ENCODE data around the gene KLF2.

KLF2 gene

DNA sequence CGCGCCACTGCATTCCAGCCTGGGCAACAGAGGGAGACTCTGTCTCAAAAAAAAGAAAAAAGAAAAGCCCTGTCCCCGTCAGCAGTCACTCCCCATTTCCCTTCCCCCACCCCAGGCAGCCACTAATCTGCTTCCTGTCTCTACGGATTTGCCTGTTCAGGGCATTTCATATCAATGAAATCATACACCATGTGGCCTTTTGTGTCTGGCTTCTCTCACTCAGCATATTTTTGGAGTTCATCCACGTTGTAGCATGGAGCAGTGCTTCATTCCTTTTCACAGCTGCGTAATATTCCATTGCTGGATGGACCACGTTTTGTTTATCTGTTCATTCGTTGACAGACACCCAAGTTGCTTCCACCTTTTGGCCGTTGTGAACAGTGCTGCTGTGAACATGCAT lies 36.1 kb upstream of the KLF2 start:
- DNase-seq (ENCODE audit: low read depth), result no peak
- H3K4me3 ChIP-seq (ENCODE audit: low read depth, low read length), result no peak overlapping the region
- TF ChIP-seq, protein P1, sequence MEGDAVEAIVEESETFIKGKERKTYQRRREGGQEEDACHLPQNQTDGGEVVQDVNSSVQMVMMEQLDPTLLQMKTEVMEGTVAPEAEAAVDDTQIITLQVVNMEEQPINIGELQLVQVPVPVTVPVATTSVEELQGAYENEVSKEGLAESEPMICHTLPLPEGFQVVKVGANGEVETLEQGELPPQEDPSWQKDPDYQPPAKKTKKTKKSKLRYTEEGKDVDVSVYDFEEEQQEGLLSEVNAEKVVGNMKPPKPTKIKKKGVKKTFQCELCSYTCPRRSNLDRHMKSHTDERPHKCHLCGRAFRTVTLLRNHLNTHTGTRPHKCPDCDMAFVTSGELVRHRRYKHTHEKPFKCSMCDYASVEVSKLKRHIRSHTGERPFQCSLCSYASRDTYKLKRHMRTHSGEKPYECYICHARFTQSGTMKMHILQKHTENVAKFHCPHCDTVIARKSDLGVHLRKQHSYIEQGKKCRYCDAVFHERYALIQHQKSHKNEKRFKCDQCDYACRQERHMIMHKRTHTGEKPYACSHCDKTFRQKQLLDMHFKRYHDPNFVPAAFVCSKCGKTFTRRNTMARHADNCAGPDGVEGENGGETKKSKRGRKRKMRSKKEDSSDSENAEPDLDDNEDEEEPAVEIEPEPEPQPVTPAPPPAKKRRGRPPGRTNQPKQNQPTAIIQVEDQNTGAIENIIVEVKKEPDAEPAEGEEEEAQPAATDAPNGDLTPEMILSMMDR (IDR thresholded peaks at IDR 0.05; ENCODE audit: control insufficient read depth, extremely low read depth, insufficient read depth), result no peak

DNA sequence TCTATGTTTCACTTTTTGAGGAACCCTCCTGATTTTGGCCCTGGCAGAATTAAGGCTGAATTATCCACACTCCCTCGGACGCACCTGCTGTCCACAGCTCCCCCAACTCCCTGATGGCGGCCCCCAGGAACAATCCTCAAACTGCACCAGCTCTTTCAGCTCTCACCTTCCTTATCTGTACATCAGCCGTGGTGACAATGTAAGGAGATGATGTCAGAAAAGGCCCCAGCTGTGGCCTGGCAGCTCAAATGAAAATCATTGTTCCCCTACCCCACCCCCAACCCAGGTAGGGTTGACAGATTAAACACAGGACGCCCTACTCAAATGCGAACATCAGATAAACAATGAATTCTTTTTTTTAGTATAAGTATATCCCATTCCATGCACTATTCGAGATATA lies 35.0 kb upstream of the KLF2 start:
- DNase-seq (ENCODE audit: low read depth), result no peak
- TF ChIP-seq, protein P1 (IDR thresholded peaks at IDR 0.05; ENCODE audit: control insufficient read depth, extremely low read depth, insufficient read depth), result no peak

DNA sequence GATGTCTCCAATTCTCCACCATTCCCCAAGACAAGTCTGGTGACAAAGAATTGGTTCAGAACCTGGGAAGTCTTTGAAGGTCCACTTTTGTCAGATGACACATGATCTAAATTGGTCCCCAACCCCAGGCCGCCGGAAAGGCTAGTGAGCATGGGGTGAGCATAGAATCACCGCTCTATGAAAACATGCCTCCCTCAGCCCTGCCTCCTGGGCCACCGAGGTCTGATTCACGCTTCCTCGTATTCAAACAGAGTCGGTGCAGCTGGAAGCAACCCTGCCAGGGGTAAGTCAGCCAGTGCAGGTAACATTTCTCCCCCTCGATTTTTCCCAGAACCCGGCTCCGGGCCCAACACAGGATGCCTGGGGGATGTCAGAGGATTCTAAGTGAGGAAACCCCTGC lies 33.9 kb upstream of the KLF2 start:
- no peak for DNase-seq (ENCODE audit: low read depth)
- no peak overlapping the region for H3K4me3 ChIP-seq (ENCODE audit: low read depth, low read length)
- TF ChIP-seq, protein P1 (IDR thresholded peaks at IDR 0.05; ENCODE audit: control insufficient read depth, extremely low read depth, insufficient read depth), result no peak

More for the DNA sequence above, 35.0 kb upstream of the KLF2 start:
- H3K4me3 ChIP-seq (ENCODE audit: low read depth, low read length), result no peak overlapping the region

DNA sequence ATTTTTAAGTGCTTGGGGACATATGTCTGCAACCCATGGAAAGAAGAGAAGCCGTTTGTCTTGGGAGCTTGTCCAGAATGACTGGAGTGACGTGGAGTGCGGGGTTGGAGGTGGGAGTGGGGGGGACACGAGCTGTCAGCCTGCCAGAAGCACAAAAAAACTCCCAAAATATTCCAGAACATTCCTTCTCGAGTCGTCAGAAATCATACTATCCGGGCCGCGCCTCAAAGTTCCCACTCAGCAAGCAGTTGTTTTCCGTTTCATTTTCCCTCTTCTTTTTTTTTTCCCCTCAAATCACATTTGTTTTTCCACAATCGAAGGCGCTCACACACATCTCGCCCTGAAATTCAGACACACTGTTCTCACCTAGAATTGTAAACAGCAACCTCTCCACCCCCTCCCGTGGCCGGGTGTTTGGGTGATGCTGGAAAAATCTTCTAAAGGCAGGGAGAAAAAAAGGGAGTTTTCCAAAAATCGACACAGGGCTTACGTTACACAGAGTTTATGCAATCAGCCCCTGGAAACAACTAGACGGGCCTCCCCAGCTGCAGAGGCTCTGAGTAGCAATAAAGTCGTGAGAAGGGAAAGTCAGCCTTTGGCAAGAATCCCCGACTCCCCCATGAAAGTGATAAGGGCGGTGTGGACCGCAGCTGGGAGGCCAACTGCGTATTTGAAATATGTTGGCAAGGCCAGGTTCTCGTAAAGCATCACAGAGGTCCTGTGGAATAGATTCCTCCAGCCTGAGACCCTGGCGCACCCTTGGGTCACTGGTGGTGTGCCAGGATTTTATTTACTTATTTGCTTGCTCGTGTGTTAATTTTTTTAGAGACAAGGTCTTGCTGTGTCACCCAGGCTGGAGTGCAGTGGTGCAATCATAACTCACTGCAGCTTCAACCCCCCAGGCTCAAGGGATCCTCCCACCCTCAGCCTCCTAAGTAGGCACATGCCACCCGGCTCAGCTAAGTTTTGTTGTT lies 31.2 kb upstream of the KLF2 start:
- TF ChIP-seq, protein P1 (IDR thresholded peaks at IDR 0.05; ENCODE audit: control insufficient read depth, extremely low read depth, insufficient read depth), result no peak
- no peak overlapping the region for H3K4me3 ChIP-seq (ENCODE audit: low read depth, low read length)
- DNase-seq (ENCODE audit: low read depth), result no peak

DNA sequence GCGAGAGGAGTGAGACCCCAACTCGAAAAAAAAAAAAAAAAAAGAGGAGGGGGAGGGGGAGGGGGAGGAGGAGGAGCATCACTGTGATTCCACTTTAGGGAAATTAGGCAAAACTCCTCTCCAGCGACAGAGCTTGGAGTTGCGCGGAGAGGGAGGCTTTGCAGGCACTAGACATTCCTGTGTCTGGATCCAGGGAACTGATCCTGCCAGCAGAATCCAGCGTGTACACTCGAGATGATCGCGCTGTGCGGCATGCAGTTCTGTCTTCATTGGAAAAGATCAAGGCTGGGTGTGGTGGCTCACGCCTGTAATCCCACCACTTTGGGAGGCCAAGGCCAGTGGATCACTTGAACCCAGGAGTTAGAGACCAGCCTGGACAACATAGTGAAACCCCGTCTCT lies 29.6 kb upstream of the KLF2 start:
- DNase-seq (ENCODE audit: low read depth), result no peak
- no peak overlapping the region for H3K4me3 ChIP-seq (ENCODE audit: low read depth, low read length)
- TF ChIP-seq, protein P1 (IDR thresholded peaks at IDR 0.05; ENCODE audit: control insufficient read depth, extremely low read depth, insufficient read depth), result no peak

DNA sequence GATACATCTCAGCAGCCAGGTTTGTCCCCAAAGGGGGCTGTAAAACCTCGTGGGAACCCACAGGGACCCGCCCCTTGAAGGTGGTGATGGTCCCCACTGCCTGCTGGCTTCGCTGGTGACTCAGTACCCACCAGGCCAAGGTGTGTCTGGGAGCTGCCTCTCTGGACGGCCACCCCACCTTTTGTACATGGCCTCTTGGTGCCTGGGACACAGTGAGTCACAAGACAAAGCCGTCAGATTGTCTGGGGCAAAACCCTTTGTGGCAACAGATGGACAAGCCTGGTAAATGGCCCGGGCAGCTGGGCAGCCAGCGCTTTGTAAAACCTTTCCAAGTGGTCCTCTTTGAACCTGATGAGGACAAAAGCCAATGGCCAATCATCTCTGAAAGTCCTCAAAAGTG lies 27.9 kb upstream of the KLF2 start:
- no peak overlapping the region for H3K4me3 ChIP-seq (ENCODE audit: low read depth, low read length)
- TF ChIP-seq, protein P1 (IDR thresholded peaks at IDR 0.05; ENCODE audit: control insufficient read depth, extremely low read depth, insufficient read depth), result no peak
- no peak for DNase-seq (ENCODE audit: low read depth)

Measured in LNCaP clone FGC (cell line).